PC-9 (cell line): ENCODE data around the gene CNTNAP5. TPM values are rescaled to one million over a fixed set of nuclear protein-coding genes. Genes with fewer than 3 reads are reported as not detected.

Experiments
- BruUV-seq: library from RNA; stranded (reverse); fragments of 400-500 nt; replicated peaks from 2 replicates; lab custom pipeline; 2021; lab: Mats Ljungman, UMichigan
- CTCF ChIA-PET: fragments of 300-600 bp; sonication (Branson Sonifier 250); formaldehyde crosslinking; loops from one replicate; lab custom pipeline; 2022; ENCODE audit warnings: antibody characterized with exemption; lab: Charles Lee
- POLR2A ChIA-PET: fragments of 300-600 bp; sonication (Branson Sonifier 250); formaldehyde crosslinking; loops from one replicate; lab custom pipeline; 2022; ENCODE audit warnings: antibody characterized with exemption; ENCODE audit not compliant: unreplicated experiment; lab: Charles Lee
- DNase-seq, 2 experiments: peaks; one replicate each; pipeline versions ENCODE4 v3.0.0 to v3.0.0-alpha.2; 2015 to 2022; ENCODE audit warnings: mixed read lengths in 1 of 2
- H2AFZ ChIP-seq: fragments of 200-600 bp; sonication (generic); 2 replicates; pipeline ENCODE4 v1.8.1; 2017; ENCODE audit warnings: antibody characterized with exemption
- H3F3A ChIP-seq: fragments of 200-600 bp; sonication (generic); 2 replicates; pipeline ENCODE4 v1.8.1; 2017; ENCODE audit warnings: antibody characterized with exemption, mild to moderate bottlenecking, low read depth; ENCODE audit not compliant: insufficient read depth
- H3K27ac ChIP-seq: fragments of 200-600 bp; sonication (generic); 2 replicates; pipeline ENCODE4 v1.6.1; 2016; ENCODE audit warnings: mixed run types
- H3K27me3 ChIP-seq: fragments of 200-600 bp; sonication (generic); 2 replicates; pipeline ENCODE4 v1.6.1; 2016; ENCODE audit warnings: low read depth, mixed run types; ENCODE audit not compliant: insufficient read depth
- H3K36me3 ChIP-seq: fragments of 200-600 bp; sonication (generic); 2 replicates; pipeline ENCODE4 v1.6.1; 2016; ENCODE audit warnings: low read depth, mixed run types
- H3K4me1 ChIP-seq: fragments of 200-600 bp; sonication (generic); replicated peaks from 2 replicates; pipeline ENCODE4 v1.6.1; 2016; ENCODE audit warnings: mixed run types; ENCODE audit not compliant: insufficient read depth
- H3K4me2 ChIP-seq: fragments of 200-600 bp; sonication (generic); 2 replicates; pipeline ENCODE4 v1.6.1; 2017; ENCODE audit warnings: mixed run types
- H3K4me3 ChIP-seq: fragments of 200-600 bp; sonication (generic); 2 replicates; pipeline ENCODE4 v1.6.1; 2016; ENCODE audit warnings: mixed run types
- H3K79me2 ChIP-seq: fragments of 200-600 bp; sonication (generic); 2 replicates; pipeline ENCODE4 v1.6.1; 2017; ENCODE audit warnings: low read depth, mixed run types
- H3K9me2 ChIP-seq: fragments of 200-600 bp; sonication (generic); 2 replicates; pipeline ENCODE4 v1.8.1; 2017; ENCODE audit warnings: mild to moderate bottlenecking; ENCODE audit not compliant: insufficient read depth
- H3K9me3 ChIP-seq: fragments of 200-600 bp; sonication (generic); 2 replicates; pipeline ENCODE4 v1.8.1; 2016; ENCODE audit warnings: low read depth; ENCODE audit not compliant: insufficient read depth
- H4K20me1 ChIP-seq: fragments of 200-600 bp; sonication (generic); 2 replicates; pipeline ENCODE4 v1.8.1; 2017; ENCODE audit not compliant: insufficient read depth
- CTCF ChIP-seq: fragments of 200-600 bp; sonication (generic); conservative IDR thresholded peaks from 2 replicates; pipeline ENCODE4 v1.6.1; 2017; ENCODE audit warnings: mixed run types, antibody characterized with exemption, mild to moderate bottlenecking, moderate library complexity
- EZH2 ChIP-seq: fragments of 200-600 bp; sonication (generic); IDR thresholded peaks from 2 replicates; pipeline ENCODE4 v1.8.0; 2017; ENCODE audit warnings: antibody characterized with exemption, low read depth
- intact Hi-C: fragments of 100-400 bp; cut with micrococcal nuclease; formaldehyde crosslinking; loops from one replicate; pipeline ENCODE4 v1.10.0; 2022; ENCODE audit not compliant: unreplicated experiment
- total RNA-seq: library from RNA; stranded (reverse); gene quantifications from 2 replicates; pipeline ENCODE4 v1.2.3, GENCODE V29; 2021

Gene CNTNAP5
- total RNA-seq, 1 experiment from 2014 or later: not detected

- BruUV-seq: no TSS peak
- TF ChIP-seq EZH2 (no peak), CTCF (no peak)
- Histone ChIP-seq H3K9me2 (no peaks in the 10 kb centered on the region), H3K4me2 (no peak overlapping the region), H3K27me3 (no peaks in the 10 kb centered on the region), H3K9me3 (no peaks in the 10 kb centered on the region; the same call in 1 of the 2 replicates), H2AFZ (no peak overlapping the region), H3K79me2 (no peaks in the 10 kb centered on the region), H3K36me3 (no peaks in the 10 kb centered on the region), H3K4me1 (no peaks in the 10 kb centered on the region), H4K20me1 (no peaks in the 10 kb centered on the region), H3K27ac (no peak overlapping the region), H3F3A (no peaks in the 10 kb centered on the region), H3K4me3 (no peak overlapping the region)
- CTCF ChIA-PET: no interaction called here
- intact Hi-C loops: no loop called here
- no peak for DNase-seq
- POLR2A ChIA-PET: no interaction called here
These were observed 302.2 kb downstream of the CNTNAP5 start for GRCh38 chr2:124327303-124327702.

- intact Hi-C loops: no loop called here
- ChIA-PET CTCF (no interaction called here), POLR2A (no interaction called here)
- Histone ChIP-seq H3K9me2 (no peaks in the 10 kb centered on the region), H3K4me3 (no peak overlapping the region), H2AFZ (no peak overlapping the region), H3K4me2 (no peak overlapping the region), H3K27me3 (no peaks in the 10 kb centered on the region), H3F3A (no peaks in the 10 kb centered on the region), H3K9me3 (no peaks in the 10 kb centered on the region; the same call in 1 of the 2 replicates), H3K36me3 (no peaks in the 10 kb centered on the region), H4K20me1 (no peaks in the 10 kb centered on the region), H3K4me1 (no peaks in the 10 kb centered on the region), H3K27ac (no peak overlapping the region), H3K79me2 (no peaks in the 10 kb centered on the region)
- no TSS peak for BruUV-seq
- no peak for DNase-seq
- no peak for TF ChIP-seq CTCF
- no peak for TF ChIP-seq EZH2
These were observed 303.3 kb downstream of the CNTNAP5 start for GRCh38 chr2:124328397-124328796.

GRCh38 chr2:124333784-124334183, 308.7 kb downstream of the CNTNAP5 start:
- Histone ChIP-seq H3K79me2 (no peaks in the 10 kb centered on the region), H3F3A (no peaks in the 10 kb centered on the region), H3K27me3 (no peaks in the 10 kb centered on the region), H3K4me3 (no peak overlapping the region), H3K4me1 (no peaks in the 10 kb centered on the region), H2AFZ (no peak overlapping the region), H3K27ac (no peak overlapping the region), H3K9me2 (no peaks in the 10 kb centered on the region), H3K4me2 (no peak overlapping the region), H3K36me3 (no peaks in the 10 kb centered on the region), H4K20me1 (no peaks in the 10 kb centered on the region), H3K9me3 (no peaks in the 10 kb centered on the region; the same call in 1 of the 2 replicates)
- intact Hi-C loops: no loop called here
- POLR2A ChIA-PET: no interaction called here
- no peak for TF ChIP-seq CTCF
- TF ChIP-seq EZH2: no peak
- BruUV-seq: no TSS peak
- CTCF ChIA-PET: no interaction called here
- no peak for DNase-seq
